ENCODE data around the gene PCP2.

Gene PCP2

GRCh38 chr19:7631577-7631976 is 1.9 kb downstream of the PCP2 start:
- no peak for ATAC-seq
- TF ChIP-seq ZNF8 (CRISPR knock-in tag; IDR thresholded peaks at IDR 0.05) (no peak), ISL1 (CRISPR knock-in tag; IDR thresholded peaks at IDR 0.05) (no peak), BACH2 (CRISPR knock-in tag; IDR thresholded peaks at IDR 0.05; ENCODE audit: borderline replicate concordance) (no peak), RARB (CRISPR knock-in tag; IDR thresholded peaks at IDR 0.05) (no peak), CSRNP3 (CRISPR knock-in tag; IDR thresholded peaks at IDR 0.05) (no peak), CREB5 (CRISPR knock-in tag; IDR thresholded peaks at IDR 0.05; ENCODE audit: low read depth) (no peak), ESRRG (CRISPR knock-in tag; IDR thresholded peaks at IDR 0.05) (no peak), PPARA (CRISPR knock-in tag; IDR thresholded peaks at IDR 0.05; ENCODE audit: borderline replicate concordance) (no peak), OSR1 (CRISPR knock-in tag; IDR thresholded peaks at IDR 0.05) (no peak), GLIS3 (CRISPR knock-in tag; IDR thresholded peaks at IDR 0.05) (no peak), TCF4 (CRISPR knock-in tag; IDR thresholded peaks at IDR 0.05; ENCODE audit: borderline replicate concordance) (no peak), TOX (CRISPR knock-in tag; IDR thresholded peaks at IDR 0.05; ENCODE audit: borderline replicate concordance) (no peak), ZFP3 (CRISPR knock-in tag; IDR thresholded peaks at IDR 0.05) (no peak), PATZ1 (CRISPR knock-in tag; IDR thresholded peaks at IDR 0.05; ENCODE audit: borderline replicate concordance) (no peak), ARNTL (CRISPR knock-in tag; IDR thresholded peaks at IDR 0.05; ENCODE audit: borderline replicate concordance, low read depth) (no peak), ZFP30 (CRISPR knock-in tag; IDR thresholded peaks at IDR 0.05) (no peak)

- peak; percentile 98 for ATAC-seq
- TF ChIP-seq GLIS3 (CRISPR knock-in tag; IDR thresholded peaks at IDR 0.05): no peak
- TF ChIP-seq POU6F1 (CRISPR knock-in tag; IDR thresholded peaks at IDR 0.05; ENCODE audit: borderline replicate concordance, low read depth): no peak
- TF ChIP-seq CSDC2 (CRISPR knock-in tag; IDR thresholded peaks at IDR 0.05): no peak
These were observed 4.0 kb downstream of the PCP2 start, which contains the start of the genes PET100 and XAB2 for GRCh38 chr19:7629347-7630054. PET100 (plus strand) TSS chr19:7629793; CDS start chr19:7629834, 41 bp downstream. XAB2 (minus strand) TSS chr19:7629545; CDS start chr19:7629527, 18 bp downstream.

- no peak for ATAC-seq
- TF ChIP-seq PATZ1 (CRISPR knock-in tag; IDR thresholded peaks at IDR 0.05; ENCODE audit: borderline replicate concordance) (no peak), CSDC2 (CRISPR knock-in tag; IDR thresholded peaks at IDR 0.05) (no peak), ARNTL (CRISPR knock-in tag; IDR thresholded peaks at IDR 0.05; ENCODE audit: borderline replicate concordance, low read depth) (no peak), ZFP3 (CRISPR knock-in tag; IDR thresholded peaks at IDR 0.05) (no peak), TCF4 (CRISPR knock-in tag; IDR thresholded peaks at IDR 0.05; ENCODE audit: borderline replicate concordance) (no peak), ZNF565 (CRISPR knock-in tag; conservative IDR thresholded peaks at IDR 0.05; ENCODE audit: low read depth) (no peak), ZFP30 (CRISPR knock-in tag; IDR thresholded peaks at IDR 0.05) (no peak), POU6F1 (CRISPR knock-in tag; IDR thresholded peaks at IDR 0.05; ENCODE audit: borderline replicate concordance, low read depth) (no peak), GLIS3 (CRISPR knock-in tag; IDR thresholded peaks at IDR 0.05) (no peak), ESRRG (CRISPR knock-in tag; IDR thresholded peaks at IDR 0.05) (no peak), ZNF8 (CRISPR knock-in tag; IDR thresholded peaks at IDR 0.05) (no peak), RARB (CRISPR knock-in tag; IDR thresholded peaks at IDR 0.05) (no peak), BACH2 (CRISPR knock-in tag; IDR thresholded peaks at IDR 0.05; ENCODE audit: borderline replicate concordance) (no peak), ZC3H10 (CRISPR knock-in tag; IDR thresholded peaks at IDR 0.05) (no peak), TSHZ2 (CRISPR knock-in tag; IDR thresholded peaks at IDR 0.05) (no peak), ZNF70 (CRISPR knock-in tag; IDR thresholded peaks at IDR 0.05) (no peak), PPARA (CRISPR knock-in tag; IDR thresholded peaks at IDR 0.05; ENCODE audit: borderline replicate concordance) (no peak), OSR1 (CRISPR knock-in tag; IDR thresholded peaks at IDR 0.05) (no peak)
These were observed 4.8 kb downstream of the PCP2 start for GRCh38 chr19:7628589-7629311.
